ENCODE measurements around the gene PCSK5.

The PCSK5 gene

GRCh38 chr9:75974016-75974766 lies 83.7 kb downstream of the PCSK5 start:
- DNase-seq: no peak

GRCh38 chr9:75975071-75975470 lies 84.6 kb downstream of the PCSK5 start:
- no peak for DNase-seq

DNA sequence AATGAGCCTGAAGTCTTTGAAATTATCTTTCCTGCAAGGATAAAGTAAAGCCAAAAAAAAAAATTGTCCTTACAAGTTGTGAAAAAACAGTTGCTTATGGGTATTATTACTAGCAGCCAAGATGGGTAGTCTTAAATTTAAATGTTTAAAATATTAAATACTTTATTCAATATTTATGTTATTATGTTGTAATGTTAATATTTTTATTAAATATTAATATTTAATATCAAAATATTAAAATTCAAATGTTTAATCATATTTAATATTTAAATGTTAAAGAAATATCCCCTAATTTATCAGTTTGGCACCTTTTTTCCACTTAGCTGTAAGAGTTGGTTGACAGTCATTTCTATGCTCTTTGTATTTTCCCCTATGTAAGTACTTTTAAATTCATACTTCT lies 86.1 kb downstream of the PCSK5 start:
- DNase-seq: no peak

- no peak for DNase-seq
These were observed 88.9 kb downstream of the PCSK5 start for GRCh38 chr9:75979362-75979761.

- no peak for DNase-seq
These were observed 93.0 kb downstream of the PCSK5 start for GRCh38 chr9:75983319-75984045.

DNA sequence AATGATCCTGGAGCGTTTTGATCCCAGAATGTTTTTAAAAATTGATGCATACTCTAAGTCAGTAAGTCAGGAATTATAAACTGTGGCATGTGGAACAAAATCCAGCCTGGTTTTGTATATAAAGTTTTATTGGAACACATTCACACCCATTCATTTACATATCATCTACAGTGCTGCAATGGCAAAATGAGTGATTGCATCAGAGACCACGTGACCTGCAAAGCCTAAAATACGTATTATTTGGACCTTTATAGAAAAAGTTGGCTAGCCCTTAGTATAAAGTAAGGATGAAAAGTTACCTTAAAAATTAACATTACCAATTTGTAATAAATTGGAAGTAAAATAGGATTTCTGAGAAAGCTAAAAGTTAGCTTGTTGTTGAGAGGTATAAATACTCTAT lies 95.0 kb downstream of the PCSK5 start:
- no peak for DNase-seq

- DNase-seq: no peak
These were observed 98.2 kb downstream of the PCSK5 start for GRCh38 chr9:75988663-75989062.

DNA sequence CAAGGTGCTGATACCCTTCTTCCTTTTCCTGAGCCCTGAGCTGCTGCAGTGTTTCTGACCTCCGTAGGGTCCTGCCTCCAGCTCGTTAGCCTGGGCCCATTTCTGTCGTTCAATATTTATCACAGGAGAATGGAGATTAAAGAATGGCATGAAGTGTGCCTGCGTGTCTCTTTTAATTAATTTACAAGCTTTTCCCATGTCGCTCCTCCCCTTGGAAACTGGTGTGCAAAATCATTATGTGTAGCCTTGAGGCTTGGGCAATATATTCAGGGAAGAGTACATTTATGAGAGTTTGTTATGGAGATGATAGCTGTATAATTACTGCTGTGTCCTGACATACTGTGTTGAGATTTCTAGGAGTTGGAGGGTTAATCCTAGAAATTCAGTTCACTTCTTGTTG lies 99.7 kb downstream of the PCSK5 start:
- DNase-seq: no peak

- DNase-seq: no peak
These were observed 100.3 kb downstream of the PCSK5 start for GRCh38 chr9:75990576-75991304.

DNA sequence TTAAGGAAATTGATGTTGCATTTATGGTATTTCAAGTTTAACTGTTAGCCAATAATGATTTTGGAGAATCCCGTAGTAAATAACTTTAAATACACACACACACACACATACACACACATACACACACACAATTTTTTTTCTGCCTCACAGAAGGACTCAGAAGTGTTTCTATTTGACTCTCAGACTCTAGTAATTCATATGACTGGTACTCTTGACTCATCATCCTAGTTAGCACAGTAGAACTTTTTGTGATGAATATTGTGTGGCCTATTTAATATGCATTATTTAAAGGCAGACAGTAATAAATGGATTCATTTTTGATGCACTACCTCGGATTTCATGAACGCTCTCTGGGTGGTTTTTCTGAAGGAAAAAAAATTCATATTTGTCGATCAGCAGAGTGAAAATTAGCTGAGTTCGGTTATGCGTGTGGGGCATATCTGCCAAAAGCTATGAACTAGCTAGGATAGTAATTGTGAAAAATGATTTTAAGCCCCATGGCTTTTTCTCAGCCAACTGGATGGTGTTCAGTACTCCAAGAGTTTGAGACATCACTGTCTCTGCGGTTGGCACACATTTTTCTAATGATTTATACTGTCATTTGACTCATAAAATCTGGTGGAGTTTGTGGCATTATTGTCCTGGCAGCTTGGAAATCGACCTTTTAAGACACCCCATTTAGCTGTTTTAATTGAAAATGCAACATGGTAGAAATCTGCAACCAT lies 102.2 kb downstream of the PCSK5 start:
- no peak for DNase-seq

GRCh38 chr9:75993434-75993833 lies 103.0 kb downstream of the PCSK5 start:
- DNase-seq: no peak

- DNase-seq: no peak
These were observed 104.6 kb downstream of the PCSK5 start for GRCh38 chr9:75995066-75995465.

GRCh38 chr9:75996726-75997125 lies 106.3 kb downstream of the PCSK5 start:
- DNase-seq: no peak

DNA sequence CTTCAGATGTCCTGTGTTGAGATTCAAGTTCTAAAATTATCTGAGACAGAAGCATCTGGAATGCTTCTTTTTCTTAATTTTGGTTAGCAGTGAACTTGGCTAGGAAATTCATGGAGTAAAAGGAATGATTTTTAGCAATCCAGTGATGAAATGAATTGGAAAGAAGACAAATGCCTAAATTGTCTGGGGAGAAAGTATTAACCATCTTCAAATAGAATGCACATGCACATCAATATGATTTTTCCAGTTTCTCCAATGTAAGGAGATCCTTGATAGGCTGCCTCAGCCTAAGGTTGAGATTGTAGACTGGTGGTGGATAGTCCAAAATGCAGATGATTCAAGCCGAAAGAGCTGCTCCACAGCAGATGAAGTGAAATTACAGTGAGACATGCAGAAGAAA lies 106.7 kb downstream of the PCSK5 start:
- DNase-seq: no peak

DNA sequence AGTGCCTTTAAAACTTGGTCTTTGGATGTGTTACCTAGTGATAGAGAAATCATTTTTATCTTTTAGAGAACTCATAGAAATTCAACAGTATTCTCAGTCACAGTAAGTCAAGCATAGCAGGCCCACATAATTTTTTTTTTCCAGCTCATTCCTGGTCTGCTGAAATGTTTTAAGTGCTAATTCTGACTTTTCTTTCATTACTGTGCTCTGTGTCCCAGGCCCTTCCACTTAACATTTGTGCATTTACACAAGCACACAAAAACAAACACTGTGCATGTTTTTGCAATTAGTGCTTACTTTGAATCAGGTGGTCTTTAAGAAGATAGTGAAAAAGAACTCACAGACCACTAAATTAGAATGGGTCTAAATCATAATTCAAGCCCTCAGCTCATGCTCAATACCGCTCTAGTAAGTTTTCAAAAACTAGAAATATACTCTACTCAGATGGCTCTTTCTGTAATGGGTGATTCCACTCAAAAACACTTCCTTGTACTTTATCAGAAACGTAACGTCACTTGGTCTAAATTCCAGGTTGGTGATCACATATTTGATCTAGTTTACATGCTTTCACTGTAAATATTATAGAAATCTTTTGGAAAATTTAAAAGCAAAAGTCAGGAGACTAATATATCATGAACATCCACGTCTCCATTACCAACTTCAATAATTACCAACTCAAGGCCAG lies 107.8 kb downstream of the PCSK5 start:
- DNase-seq: no peak

GRCh38 chr9:76001459-76001858 lies 111.0 kb downstream of the PCSK5 start:
- DNase-seq: no peak

DNA sequence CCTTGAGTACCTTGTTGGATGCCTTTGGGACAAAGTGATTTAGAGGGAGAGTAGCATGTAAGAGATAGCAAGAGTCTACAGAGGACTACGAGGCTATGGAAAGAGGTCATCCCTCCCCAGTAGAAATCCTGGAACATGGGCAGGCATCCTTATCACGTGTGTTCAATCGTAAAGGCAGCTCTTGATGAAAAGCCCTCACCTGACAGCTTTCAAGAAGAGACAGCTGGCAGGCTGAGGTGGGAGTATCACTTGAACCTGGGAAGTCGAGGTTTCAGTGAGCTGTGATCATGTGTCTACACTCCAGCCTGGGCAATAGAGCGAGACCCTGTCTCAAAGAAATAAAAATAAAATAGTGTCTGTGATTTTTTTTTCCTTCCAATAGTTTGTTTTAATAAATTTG lies 112.6 kb downstream of the PCSK5 start:
- DNase-seq: no peak

- no peak for DNase-seq
These were observed 114.1 kb downstream of the PCSK5 start for GRCh38 chr9:76004526-76004925.

GRCh38 chr9:76007935-76008334 lies 117.5 kb downstream of the PCSK5 start:
- DNase-seq: no peak

GRCh38 chr9:76013809-76014208 lies 123.3 kb downstream of the PCSK5 start:
- DNase-seq: no peak

DNA sequence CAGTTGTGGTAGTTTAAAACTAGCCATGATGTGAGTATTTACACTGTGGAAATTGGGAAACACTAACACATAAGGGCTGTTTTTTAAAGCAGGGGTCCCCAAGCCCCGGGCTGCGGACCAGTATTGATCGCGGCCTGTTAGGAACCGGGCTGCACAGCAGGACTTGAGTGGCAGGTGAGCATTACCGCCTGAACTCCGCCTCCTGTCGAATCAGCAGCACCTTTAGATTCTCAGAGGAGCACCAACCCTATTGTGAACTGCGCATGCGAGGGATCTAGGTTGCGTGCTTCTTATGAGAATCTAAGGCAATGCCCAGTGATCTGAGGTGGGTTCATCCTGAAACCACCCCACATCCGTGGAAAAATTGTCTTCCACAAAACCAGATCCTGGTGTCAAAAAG lies 127.8 kb downstream of the PCSK5 start:
- no peak for DNase-seq

- DNase-seq: no peak
These were observed 128.3 kb downstream of the PCSK5 start for GRCh38 chr9:76018761-76019160.

- no peak for DNase-seq
These were observed 130.2 kb downstream of the PCSK5 start for GRCh38 chr9:76020652-76021051.
